Hematopoietic multipotent progenitor cell treated with erythropoietin and hydrocortisone succinate and interleukin-3 and kit ligand, for 15 days (in vitro differentiated cells): ENCODE data around the gene SYT7.
A peak's percentile ranks its signal among the peaks of the same experiment; 100 is the strongest.

Experiments
- DNase-seq: peaks from one replicate; pipeline ENCODE4 v3.0.0-alpha.2; 2015; ENCODE audit warnings: low spot score

SYT7 gene

DNA sequence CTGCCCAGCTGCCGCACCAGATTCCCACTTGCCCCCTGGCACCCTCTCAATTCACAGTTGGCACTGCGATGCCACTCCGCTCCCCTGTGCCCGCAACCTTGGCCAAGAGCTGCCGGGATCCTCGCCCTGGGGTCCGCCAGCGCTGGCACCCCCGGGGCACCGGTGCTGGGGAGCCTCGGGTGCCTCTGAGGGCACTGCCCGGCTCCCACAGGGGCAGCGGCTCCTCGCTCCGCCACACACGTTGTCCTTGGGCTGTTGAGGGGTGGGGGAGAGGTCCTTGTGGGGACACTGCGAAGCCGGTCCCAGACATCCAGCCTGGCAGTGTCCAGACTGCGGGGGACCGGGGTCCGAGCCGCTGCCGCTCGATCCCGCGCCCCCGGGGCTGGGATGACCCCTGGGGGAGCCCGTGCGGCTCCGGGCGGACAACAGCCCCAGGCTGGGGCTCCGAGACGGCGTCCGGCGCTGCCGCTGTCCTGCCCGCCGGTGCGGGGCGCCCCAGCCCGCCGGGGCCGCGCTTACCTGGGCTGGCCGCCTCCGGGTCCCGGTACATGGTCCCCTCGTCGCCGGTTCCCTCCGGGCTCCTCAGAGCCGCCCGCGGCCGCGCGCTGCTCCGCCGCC is 496 bp downstream of the SYT7 start:
- no peak for DNase-seq

DNA sequence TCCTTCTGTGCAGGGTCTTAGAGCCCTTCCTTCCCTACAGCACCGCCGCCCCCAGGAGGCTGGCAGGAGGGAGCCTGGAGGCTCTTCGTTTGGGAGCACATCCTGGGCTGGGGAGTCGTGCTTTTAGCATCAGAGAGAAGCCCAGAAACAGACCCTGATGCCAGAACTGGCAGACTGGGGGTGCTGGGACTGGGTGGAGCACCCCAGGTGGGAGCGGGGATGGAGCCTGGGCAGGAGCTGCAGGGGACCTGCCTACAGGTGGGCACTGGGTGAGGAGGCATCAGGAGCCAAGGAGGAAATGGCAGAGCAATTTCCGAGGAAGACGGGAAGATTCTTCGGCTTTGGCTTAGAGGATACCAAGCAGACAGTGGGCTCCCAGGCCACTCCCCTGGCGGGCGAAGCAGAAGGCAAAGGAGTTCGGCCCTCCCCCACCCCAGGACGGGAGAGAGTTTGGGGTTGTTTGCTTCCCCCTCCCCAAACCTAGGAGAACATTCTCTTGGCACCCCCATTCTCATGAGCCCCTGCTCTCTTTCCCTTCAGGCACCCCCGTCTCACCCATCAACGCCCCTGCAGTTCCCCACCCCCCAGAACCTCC is 1.1 kb downstream of the SYT7 start:
- DNase-seq = no peak

DNA sequence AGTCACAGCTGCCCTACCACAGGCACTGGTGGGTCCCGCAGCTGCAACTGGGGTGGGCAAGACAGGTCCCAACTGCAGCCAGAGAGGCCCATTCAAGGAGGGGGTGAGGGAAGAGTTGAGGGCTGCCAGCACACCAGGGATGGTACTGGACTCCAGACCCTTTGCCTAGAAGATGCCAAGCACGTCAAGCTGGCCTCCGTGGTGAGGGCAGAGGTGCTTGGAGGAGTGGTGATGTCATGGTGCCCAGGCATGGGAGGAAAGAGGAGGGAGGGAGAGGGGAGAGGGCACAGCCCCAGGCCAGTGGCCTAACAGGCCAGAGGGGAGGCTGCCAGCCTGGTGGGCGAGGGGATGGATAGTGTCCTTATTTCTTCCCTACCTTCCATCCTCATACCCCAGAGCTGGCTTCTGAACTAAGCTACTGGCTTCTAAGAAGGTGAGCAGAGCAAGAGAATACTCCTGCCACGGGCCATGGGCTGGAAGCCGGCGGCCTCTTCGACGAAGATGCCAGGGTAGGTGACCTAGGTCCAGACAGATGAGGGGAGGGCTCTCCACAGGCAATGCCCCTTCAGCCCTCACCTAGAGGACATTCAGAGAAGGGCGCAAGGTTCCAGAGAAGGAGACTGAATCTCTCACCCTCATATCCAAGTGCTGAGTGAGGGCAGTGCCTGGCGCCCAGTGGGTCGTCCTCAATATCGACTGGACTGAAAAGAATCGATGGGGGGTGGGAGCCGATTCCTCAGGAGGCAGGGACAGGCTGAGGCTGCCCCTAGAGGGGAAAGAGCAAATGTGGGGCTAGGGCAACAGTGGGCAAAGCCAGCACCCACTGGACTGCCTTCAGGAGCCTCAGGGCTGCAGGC is 1.8 kb downstream of the SYT7 start:
- no peak for DNase-seq

DNA sequence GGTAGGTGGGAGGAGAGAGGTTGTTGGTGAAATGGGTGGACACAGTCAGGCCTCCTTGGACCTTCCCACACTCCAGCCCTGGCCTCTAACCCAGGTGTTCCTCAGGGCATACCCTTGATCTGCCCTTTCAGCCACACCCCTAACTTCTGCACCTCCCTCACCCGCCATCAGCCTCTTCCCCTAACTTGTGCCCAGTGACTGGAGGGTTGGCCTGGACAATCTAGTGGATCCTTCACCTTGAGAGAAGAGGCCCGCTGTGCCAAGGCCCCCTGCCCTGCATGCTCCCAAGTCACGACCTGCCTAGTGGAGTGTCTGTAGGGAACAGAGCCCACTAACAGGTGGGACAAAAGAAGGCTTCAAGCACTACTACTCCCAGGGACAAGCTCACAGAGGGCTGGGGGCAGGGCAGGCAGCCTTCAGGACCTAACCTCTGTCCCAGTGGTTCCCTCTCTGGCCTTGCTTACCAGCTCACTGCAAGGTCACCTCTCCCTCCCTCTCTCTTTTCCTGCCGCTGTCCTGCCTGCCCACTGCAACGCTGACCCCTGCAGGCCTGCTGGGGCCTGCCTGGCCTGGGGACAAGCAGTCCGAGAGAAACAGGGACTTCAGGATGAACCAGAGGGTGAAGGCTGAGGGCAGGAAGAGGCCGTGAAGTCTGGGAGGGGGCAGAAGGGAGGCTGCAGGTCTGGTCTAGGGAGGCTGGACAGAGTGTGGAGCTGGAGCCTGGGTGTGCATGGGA is 3.3 kb downstream of the SYT7 start:
- DNase-seq = no peak

DNA sequence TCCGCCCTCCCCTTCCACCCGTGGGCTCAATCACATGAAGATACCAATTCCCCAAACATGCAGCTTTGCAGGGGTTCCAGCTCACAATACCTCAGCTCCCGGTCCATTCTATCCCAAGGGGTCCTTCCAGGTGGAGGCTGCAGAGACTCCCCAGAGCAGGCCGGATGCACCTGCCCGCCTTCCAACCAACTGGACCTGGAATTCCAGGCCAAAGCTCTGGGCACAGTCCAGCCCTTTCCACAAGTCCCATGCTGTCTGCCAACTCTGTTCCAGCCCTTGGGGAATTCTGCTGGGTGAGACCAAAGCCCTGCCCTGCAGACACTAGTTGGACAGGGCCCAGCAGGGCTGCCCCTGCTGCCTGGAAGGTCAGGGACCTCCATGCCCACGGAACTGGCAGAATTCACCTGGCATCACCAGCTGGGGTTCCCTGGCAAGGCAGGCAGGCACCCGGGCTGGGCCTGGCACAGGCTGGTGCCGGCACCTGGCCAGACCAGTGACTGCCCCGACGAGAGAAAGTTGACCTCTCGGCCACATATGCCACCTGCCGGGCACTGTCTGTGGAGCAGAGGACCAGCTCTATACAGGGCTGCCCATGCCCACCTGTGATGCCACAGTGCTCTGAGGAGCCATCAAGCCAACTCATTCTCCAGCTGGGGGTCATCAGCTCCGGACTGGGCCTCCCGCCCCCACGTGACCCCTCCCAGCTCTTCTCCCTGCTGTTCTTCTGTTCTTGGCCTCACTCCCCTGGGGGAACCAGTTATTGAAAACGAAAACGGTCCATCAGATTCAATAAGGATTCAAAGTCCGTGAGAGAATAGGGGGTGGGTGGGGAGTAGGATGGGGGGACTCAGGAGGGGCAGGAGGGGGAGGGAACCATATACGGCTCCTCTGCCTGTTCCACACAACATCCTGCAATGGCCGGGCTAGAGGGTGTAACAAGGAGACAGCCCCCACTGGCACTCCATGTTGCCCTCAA is 4.7 kb downstream of the SYT7 start:
- DNase-seq = no peak

DNA sequence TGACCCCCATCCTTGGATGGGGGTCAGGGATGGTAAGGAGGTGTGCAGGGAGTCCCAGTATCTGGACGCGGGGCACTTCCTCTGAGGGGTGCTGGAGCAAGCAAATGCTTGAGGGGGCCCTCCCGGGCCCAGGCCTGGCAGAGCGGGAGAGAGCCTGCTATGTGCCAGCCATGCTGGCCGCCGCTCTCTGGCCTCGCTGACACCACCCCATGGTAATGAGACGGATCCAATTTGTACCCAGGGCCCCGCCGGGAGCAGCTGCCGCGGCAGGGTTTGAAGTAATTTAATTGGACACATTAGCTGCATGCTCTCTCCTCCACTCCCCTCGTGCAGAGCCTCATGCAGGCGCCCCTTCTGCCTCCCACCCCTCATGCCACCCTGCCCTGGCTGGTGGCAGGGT is 6.3 kb downstream of the SYT7 start:
- no peak for DNase-seq

DNA sequence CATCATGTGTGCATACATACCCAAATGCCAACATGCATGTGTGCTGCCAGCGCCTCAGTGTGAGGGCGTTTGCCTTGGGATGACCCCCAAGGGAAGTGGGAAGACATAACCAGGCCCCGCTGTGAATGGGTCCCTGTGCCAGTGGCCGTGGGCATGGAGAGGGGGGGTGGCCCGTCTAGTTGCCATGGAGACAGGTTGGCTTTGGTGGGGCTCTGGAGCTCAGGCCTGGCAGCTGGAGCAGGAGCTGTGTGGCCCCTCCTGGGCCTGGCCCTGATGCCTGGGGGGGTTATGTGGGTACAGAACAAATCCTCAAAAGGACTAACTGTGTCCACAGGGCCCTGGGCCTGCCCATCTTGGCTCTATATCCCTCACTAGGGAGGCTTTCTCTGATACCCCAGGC is 8.0 kb downstream of the SYT7 start:
- no peak for DNase-seq

DNA sequence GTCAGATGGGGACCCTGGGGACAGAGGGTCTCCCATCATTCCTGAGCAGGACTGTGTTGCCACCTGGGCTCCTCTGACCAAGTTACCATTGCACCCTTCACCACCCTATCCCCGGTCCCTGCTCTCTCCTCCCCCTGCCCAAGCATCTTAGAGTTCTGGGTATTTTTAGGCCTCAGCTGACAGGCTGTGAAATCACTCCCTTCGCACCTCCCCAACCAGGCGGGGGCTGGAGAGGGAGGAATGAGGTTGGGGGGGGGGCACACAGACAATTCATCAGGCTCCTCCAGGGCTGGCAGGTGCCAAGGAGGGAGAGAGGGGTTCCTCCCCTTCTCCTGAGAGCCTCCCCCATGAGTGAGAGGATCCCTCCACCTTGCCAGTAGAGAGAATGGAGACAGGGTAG is 9.0 kb downstream of the SYT7 start:
- DNase-seq = no peak

DNA sequence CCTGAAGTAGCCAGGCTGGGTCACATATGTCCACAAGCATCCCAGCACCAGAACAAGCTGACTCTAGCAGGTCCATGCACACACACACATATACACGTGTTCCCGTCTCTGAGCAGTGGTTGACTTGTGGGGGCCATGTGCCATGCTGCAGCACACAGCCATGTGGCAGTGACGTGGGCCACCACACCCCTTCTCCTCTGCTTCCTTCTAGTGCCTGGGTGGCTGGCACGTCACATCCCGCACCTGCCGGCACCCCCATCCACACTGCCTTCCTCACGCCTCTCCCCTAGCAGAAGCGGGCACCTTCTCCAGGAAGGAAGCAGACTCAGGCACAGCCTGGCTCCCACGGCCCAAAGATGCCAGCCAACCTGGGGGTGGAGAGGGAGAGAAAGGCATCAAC is 9.5 kb downstream of the SYT7 start:
- no peak for DNase-seq

DNA sequence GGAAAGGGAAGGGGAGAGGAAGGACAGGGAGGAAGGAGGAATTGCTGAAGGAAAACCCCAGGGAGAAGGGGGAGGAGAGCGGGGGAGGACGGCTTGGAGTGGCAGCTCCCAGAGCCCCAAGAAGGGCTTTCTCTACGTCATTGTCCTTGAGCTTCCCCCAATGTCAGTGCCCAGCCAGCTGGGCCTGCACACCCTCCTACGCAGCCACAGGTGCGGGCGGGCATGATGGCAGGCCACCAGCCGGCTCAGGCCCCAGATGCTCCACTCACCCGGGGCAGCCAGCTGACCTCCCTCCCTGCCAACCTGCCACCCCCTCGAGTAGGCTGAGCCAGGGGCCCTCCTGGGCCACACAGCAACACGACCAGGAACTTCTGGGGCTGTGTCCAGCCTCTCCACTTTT is 11.2 kb downstream of the SYT7 start:
- DNase-seq = no peak

DNA sequence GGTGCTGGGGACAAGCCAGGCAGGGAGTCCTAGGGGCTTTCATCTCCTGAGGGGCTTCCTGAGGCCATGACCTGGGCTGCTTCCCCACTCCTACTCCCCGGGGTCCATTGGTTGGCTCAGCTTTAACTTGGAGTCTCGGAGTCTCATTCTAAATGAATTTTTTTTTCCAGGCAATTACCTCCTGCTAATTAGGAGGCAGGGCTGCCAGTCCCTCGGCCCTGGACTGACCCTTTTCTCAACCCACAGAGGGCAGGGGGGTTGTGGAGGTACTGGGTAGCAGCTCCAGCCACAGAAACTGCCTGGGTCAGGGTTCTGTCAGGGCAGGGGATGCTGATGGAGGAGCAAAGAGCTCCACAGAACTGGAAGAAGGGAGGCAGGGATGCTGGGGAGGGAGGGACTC is 11.9 kb downstream of the SYT7 start:
- no peak for DNase-seq

DNA sequence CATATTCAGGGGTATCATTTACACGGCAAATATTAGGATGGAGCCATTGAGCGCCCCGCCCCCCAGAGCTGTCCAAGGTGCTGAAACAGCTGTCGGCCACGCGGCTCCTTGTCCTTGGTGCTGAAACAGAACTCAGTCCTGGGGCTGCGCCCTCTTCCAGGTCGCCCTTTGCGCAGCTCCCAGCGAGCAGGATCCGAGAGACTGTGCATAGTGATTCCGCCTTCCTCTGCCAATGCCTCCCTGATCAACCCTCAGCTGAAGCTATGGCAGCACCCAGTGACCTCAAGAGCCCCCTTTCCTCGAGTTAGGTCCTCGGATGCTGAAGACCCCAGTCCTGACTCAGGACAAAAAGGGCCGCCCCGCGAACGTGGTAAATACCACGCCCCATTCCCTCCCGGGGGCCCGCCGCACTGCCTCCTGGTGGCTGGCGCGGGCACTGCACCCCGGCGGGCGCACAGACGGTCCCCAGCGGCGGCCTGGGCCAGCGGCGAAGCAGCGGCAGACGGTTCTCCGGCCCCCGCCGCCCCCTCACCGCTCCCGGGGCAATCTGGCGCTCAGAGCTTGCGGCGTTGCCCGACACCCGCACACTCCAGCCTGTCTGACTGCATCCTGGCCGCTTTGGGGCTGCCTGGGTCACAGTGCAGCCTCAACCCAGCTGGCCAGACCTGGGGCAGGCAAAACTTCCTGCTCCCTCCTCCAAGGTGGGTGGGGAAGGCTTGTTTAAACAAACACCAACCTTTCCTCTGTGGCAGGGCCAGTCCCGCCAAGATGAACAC is 13.4 kb downstream of the SYT7 start:
- peak; percentile 65 for DNase-seq

DNA sequence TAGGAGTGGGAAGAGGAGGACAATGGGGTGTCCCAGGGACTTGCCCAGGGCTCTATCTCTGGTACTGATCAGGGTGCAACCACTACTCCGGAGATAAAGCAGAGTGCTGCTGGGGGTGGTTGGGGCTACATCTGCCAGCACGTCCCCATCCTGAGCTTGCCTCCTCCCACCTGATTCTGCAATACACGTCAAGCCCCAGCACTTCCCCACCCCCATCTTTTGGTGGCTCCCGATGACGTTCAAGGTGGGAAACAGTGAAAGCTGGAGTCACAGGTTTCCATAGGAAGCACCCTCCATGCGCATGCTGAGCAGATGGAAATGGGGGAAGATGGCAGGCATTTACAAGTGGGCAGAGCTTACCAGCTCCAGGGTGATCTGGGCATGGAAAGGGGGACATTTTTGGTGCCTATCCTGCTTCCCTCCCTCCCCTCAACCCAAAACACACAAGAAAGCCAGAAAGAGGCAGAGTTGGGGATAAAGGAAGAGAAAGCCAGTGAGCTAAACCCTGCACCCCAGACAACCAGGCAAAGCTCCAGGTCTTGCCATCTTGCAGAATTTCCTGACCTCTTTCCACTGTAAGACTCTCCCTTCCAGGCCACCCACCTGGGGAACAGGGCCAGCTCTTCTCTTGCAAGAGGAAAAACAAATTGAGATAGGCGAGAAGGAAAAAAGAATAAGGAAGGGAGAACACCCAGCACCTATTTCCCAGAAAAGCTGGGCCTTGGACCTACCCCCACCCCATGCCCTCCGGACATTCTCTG is 15.8 kb downstream of the SYT7 start:
- DNase-seq = no peak

DNA sequence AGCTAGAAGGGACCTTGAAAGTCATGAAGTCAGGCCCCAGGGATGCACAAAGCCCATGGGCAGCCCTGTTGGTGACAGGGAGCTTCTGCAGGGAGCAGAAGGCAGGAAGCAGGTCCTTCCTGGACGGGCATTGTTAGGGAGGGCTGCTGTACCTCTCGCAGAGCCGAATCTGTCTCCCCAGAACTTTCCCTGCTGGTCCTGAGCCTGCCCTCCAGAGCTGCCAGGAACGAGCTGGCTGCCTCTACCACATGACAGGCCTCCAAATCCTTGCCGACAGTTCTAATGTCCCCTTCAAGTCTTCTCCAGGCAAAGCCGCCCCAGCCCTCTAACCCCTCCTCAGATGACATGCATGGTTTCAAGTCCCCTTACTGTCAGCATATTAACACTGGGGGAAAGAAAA is 20.1 kb downstream of the SYT7 start:
- no peak for DNase-seq

DNA sequence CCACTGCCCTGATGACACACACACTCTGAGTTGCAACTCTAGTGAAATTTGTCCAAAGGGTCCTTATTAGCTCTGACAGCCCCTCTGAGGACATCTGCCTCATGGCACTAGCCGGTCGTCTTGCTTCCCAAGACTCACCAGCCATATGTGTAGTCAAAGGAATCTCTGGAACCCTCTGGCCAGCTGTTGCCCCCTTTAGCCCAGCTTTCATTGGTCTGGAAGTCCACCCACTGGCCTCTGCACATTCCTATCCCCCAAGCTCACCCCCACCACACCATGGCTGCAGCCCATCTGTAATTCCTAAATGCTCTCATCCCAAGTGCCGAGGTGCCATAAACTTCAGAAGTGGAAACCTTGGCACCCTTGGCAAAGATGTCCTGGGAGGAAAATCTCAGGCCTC is 24.3 kb downstream of the SYT7 start:
- DNase-seq = no peak

DNA sequence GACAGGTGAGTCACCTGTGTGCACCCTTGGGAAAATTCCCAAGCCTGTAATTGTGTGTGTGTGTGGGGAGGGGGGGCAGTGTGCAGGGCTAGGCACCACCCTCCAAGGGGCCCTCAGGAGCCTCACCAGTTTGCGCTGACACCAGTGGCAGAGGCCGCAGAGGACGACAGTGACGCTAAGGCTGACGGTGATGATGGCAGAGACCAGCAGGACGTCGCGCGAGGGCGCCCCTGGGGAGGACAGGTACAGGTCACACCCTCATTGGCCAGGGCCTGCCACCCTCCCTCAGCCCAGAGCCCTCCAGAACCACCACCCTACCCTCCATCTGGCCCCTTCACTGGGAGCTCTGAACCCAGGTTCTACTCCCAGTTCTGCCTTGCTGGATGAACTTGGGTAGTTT is 24.9 kb downstream of the SYT7 start:
- DNase-seq = no peak

DNA sequence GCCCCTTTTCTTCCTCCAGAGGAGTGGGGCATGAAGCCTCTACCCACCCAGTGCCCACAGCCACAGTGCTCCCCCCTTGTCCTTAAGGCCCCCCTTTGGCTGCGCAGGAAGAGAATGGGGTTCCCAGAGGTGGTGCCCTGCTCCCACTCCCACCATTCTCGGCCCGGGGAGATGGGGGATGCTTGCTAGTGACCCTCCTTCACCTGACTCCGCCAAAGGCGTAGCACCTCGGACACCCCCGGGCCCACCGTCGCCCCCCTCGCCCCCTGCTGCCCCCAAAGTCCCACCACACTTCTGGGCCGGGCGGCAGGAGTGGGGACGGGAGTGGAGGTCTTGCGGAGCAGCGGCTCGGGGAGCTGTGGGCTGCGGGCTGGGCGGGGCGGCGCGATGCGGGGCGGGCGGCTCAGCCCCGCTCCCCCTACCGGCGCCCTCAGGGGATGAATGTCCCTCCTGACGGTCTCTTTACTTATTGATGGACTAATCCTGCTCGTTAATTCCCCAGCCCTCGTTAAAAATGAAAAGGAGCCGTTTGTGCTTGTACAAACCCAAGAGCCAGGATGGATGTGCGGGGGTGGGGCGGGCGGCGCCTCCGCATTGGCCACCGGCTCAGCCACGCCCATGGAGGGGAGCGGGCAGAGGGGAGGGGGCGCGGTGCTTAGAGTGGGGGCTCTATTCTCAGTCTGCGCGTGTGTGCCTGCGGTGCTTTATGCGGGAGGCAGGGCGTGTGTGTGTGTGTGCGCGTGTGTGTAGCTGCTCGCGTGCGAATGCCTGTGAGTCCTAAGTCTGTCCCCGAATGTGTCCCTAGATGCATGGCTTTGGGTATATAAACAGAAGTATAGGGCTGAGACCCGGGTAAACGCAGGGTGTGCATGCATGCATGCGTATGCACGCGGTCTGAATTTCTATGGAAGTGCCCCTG is 25.6 kb downstream of the SYT7 start:
- DNase-seq = no peak

DNA sequence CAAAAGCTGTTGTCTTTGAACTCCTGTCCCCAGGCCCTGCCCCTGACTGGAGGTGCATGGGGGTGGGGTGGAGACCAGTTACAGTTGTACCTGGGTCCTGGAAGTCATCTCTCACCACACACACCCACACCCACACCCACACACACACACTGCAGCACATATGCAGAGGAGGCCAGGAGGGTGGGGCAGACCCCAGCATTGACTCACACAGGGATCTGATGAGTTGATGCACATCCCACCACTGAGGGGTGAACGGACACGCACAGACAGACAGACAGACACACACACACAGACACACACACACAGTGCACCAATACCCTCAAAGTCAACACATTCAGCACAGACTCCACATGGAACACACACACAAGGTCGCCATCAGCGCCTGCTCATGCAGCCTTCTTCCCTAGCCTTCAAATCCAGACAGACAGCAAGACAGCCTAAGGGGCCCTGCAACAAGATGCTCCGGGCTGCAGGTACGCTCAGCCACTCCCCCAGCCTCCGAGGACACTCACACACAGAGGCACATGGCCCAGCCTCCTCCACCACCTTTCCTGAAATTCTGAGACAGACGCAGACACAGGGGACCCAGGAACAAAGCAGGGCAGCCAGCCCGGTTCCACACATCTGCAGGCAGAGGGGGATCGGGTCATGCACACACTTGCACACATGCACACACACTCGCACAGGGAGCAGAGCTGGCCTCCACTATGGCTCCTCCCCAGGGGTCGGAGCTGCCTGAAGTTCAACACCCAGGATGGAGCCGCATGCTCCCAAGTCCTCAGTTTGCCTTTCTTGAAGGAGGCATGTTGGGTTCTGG is 26.5 kb downstream of the SYT7 start:
- DNase-seq = no peak
